DMS53 treated with DMSO at 0.1 percent for 48 hours (cell line): ENCODE data around the gene ABHD5.

Experiments
- DNase-seq: peaks from one replicate; lab custom pipeline; 2025; ENCODE audit not compliant: unreplicated experiment; lab: John Stamatoyannopoulos, UW

Gene ABHD5

DNA sequence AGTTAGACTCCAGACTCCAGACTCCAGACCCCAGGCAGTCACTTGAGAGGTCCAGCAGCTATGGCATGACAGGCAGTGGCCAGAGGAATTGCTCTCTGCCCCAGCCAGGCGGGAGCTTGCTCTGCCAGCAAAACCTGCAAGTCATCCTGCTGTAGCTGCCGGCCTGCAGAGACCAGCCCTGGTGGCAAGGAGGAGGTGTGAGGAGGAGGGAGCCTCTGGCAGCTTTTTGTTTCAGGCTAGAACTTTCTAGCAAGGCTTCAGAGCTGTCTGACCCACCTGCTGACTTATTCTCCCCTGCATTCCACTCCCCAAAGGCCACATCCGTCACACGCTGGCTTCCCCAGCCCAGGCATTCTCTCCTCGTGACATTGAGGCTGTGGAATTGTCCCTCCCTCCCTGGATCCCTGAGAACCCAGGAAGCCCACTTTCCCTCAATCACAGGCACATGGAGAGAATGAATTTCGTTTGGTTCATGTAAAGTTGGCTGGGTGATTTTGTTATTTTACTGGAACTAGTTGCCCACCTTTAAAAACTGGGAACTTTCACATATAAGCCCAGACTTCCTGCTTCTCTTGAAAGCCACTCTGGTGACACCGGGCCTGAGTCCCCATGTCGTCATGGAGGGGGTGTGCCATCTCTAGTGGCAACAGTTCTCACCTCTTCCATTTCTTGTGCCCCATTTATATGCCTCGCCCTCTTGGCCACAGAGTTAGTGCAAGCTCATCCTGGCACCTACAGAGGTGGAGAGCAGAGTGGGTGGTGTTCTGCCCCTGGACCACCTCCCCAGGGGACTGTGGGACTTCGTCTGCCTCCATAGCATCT, 82.7 kb downstream of the ABHD5 start:
- DNase-seq: no peak

DNA sequence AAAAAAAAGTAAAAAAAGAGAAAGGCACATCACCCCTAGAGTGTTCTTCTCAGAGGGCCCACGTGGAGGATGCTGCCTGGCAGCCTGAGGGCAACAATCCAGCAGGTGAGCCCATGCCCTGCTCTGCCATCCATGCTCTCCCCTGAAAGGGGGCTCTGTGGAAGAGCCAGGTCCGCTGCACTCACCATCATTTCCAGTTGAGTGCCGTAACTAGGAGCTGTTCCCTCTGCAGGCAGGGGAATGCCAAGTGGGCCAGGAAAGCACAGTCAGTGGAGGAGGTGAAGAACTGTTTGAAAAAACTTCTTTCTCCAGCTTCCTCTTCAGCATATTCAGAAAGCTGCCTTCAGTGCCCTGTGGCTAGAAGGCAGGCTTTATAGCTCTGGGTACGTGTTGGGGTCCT, 84.1 kb downstream of the ABHD5 start:
- DNase-seq: no peak

DNA sequence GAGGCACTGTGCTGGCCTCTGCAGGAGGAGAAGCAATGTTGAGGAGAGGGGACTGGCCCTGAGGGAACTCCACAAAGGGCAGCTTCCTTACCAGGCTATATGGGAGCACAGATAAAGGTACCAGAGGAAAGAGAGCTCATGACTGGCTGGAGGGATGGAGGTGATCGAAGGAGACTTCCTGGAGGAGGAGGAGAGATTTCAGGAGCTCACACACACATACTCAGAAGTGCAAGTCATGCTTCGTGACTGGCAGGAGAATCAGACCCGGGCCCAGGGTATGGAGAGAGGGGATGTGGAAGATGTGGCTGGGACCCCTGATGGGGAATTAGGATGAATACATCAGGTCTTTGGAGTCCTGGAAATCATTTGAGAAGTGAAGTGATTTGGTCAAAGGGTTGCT, 85.4 kb downstream of the ABHD5 start:
- no peak for DNase-seq

DNA sequence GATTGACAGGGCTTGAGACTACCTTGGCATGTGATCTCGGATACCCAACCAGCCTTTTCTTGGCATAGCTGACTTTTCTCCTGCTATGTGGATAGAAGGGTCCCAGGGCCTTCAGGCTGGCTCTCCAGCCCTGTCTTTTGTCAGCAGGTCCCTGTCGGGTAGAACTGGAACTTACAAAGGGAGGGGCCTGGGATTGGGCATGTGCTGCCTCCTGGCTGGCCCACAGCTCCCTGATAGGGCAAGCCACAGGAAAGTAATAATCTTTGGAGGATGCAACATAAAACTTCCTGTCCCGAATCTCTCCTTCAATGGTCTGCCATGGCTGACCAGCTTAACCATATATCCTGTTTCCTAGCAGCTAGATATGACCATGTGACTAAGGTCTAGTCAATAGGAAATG, 89.1 kb downstream of the ABHD5 start:
- DNase-seq: no peak

DNA sequence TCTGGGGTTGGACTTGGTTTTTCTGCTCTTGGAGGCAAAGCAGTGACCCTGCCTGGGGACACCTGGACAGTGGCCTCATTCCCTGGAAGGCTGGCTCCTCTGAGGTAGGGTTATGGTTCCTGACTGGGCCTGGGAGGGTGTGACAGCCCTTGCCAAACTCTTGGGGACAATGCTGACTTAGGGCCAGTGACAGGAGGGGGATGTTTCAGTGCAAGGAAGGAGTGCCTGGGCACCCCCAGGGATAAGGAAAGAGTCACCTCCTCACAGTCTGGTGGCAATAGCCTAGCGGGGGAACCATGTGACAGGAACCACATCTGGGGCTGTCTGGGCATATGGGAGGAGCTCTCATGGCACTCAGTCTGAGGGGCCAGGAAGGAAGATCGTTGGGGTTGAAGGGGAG, 91.8 kb downstream of the ABHD5 start:
- DNase-seq: no peak
